GM19099 (cell line): Measurements from ENCODE around the gene RFX7.

ENCODE experiments used
- POLR2A ChIP-seq: IDR thresholded peaks from 3 replicates; pipeline ENCODE4 v1.6.1; 2011; ENCODE audit warnings: low read depth; ENCODE audit not compliant: insufficient read length; ENCODE audit errors: extremely low read depth

The RFX7 gene

DNA sequence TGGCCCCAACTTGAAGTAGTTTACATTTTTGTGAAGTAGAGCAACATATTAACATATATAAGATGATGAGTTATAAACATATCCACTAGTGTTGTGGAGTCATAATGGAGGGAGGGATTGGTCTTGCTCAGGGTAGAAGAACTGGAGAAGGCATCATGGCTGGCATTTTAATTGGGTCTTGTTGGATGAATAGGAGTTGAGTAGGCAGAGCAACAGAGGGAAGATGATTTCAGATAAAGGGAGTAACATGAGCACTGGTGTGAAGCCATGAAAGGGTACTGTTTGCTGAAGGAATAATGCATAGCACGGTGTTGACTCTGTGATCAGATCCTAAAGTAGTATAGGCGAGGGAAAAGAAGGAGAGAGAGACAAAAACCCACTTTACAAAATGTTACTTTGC, 3.6 kb upstream of the RFX7 start:
- TF ChIP-seq POLR2A, result no peak

DNA sequence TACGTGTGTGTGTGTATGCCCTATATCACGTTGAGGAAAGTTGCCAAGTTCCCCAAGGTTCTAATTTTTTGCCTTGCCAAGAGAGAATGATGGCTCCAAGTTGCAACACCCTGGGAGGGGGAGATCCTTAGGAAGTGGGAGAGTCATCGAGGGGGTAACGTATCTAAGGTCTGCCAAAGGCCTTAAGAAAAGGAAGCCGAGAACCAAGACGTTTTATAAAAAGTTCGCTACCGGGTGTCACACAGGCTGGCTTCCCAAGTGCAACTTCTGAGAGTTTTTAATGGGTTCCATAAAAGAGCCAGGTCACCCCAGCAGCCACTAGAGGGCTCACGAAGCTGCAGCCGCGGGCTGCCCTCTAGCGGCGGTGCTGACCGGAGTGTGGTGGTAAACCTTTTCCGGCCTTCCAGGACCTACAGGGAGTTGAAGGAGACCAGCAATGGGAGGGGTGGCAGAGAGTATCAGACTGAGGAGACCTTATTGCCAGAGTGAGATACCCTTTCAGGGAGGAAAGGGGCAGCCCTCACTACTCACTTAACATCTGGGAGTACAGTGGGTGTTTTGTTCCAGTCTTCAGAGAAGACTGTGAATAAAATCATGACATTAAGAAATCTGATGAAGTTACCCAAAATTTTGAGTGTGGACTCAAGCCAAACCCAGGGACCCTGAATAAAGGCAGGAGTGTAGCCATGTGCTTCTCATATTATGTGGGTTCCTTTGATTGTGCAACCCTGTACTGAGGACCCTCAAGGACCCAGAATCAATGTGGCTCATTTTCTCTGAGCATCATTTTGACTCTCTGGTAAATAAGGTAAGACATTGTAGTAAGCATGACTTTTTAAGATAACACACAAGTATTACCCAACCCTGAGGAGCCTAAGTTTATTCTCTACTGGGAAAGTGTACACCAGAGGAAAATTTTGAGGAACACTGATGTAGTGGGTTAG, 2.5 kb upstream of the RFX7 start:
- TF ChIP-seq POLR2A, result peak; percentile 81

DNA sequence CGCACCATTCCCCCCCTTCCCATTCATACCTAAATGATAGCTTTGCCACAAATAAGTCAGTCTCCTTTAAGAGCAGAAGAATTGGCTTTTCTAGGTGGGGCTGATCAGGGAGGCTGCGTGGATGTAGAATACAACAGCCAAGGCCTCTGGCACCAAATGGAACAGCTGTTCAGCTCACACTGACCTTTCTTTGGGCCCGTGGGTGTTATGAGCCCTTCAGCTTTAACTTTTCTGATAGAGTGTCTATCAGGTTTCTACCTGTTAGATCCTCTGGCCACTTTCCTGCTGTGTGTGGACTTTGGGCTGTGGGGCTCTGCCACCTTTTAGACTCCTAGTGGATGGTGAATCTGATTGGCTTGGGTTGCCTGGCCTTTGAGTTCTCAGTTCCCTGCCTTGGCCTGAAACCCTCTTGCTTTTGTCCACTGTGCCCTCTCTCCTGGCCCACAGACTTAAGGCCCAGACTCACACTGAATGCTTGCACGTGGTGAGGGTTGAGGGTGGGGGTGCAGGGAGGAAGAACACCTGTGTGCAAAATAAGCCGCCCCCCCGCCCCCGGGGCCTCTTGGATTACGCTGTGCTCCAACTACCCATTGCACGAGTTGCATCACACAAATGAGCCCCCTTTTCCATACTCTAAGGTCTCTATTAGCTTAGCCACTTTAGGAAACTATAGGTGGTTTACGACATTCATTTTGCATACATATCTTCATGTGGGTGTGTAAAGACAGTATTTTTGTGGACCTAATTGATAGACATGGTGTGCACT, 1.3 kb upstream of the RFX7 start:
- TF ChIP-seq POLR2A, result no peak

DNA sequence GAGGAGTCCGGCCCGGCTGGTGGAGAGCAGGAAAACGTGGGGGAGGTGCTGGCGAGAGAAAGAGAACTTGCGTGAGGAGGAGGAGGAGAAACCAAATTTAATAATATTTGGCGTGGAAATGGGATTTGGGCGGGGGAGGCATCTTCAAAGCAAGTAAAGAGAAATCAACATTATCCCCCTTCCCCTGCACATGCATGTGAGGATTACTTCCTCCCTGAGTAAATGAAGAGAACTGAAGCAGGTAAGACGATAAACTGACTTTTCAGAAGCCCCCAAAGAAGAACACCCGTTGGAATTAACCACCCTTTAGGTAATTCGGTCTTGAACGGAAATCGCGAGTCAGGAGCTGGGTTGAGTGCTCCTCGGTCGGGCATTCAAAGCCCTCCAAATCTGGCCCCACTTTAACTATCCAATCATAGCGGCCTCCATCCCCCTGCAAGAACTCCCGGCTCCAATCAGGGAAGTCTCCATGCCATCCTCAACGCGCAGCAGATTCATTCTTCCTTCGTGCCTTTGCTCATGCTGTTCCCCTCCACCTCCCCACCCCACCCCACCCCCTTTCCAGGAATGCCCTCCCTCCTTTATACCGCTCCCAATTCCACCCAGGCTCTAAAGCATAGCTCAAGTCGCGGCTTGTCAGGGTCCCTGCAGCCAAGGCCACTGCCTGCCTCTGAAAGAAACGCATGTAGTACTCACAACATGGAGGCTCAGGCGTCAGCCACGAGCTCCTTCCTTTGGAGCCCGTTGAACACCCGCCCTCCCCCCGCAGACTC, 545 bp upstream of the RFX7 start:
- TF ChIP-seq POLR2A, result no peak

DNA sequence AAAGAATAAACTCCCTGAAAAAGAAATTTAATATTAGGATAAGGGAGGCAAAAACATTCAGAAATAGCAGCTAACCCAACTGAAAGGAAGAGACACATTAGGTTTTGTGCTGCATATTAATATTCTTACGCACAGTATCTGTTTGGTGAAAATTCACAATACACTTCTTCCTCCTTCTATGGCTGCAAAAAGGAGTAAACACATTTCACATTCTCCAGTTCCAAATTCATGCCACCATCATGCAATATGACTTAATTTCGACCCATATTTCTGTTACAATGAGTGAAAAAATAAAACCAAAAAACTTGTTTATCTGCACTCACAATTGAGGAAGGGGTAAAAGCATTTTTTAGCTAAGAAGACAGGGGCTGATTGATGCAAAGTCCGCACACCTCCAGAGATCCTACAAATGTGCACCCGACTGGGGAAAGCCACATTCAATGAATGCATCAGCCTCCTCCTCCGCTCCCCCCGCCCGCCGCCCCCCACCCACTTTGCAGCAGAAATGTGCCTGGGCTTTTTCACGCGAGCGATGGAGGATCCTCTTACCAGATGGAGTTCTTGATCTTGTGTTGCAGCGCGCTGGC, 1.0 kb downstream of the RFX7 start:
- TF ChIP-seq POLR2A, result no peak

DNA sequence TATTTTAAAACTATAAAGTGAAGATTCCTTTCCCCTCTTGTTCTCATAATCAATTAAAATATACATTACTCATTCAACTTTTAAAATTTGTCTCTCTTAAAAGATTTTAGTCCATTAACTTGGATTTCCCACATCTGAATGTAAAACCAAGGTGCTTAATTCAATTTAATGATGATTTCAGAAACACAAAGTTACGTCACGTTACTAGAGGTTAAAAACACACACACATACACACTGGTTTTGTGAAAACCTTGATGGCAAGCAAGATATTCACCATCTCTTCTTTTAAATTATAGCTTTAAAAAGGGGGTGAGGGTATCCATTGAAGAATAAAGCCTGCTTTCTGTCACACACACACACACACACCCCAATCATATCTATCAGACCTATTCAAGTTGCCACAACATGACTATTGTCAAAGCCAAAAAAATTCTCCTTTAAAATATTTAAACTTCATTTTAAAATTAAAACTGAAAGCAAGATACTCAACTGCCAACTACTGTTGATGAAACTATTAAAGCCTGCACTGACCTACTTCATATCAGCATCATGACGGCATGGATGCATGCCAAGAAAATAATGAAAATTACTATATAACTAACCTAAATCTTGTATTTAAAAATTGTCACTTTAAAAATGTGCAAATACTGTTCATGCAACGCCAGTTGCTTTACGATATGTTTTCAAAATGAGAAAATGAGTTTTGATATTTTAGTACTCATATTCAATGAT, 2.1 kb downstream of the RFX7 start:
- no peak for TF ChIP-seq POLR2A

DNA sequence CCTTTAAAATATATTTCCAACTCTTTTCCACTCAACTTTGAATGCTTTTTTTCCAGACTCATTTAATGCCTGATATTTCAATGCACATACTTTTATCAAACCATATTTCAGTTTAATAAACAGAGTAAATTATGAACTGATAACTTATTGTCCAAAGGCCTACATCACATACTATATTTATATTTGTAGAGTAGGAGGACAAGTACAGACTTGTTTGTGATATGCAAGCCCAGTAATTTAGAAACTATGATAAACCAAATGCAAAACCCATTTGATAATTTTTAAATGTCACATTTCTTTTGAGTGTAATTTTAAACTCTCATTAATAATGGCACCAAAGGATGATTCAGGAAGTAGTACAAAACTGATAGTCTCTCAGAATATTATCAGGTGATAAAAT, 3.3 kb downstream of the RFX7 start:
- TF ChIP-seq POLR2A, result no peak

DNA sequence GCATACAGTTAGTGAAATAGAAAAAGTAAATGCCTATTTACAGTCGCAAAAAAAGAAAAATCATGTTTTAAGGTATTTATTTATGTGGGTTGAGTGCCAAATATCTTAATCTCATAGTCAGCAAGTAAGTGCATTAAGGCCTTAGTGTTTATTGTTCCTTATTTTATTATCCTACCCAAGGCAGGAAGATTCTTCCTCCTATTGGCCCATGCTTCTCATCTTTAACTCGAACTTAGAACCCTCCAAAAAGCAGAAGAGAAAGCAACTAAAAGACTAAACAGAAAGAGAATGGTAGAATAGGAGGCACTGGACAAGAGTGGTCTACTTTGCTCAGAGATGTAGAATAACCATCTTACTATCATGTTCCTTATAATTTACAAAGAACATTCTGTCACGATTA, 7.5 kb downstream of the RFX7 start:
- no peak for TF ChIP-seq POLR2A

DNA sequence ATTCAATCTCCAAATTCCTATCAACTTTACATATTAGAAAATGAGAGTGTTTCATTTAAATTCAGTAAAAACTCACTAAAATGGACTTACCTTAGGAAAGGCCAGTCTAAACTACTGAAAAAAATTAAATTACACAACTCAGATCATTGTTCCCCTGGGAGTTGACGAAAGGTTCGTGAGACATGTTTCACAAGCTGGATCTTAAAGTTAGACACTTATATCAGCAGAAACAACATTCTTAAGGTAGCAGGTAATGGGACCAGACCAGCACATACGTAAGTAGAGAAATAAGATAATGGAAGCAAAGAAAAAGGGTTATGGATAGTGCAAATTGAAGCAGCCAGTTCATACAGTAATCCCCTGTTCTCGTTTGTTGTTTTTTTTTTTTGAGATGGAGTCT, 8.9 kb downstream of the RFX7 start:
- TF ChIP-seq POLR2A, result no peak

DNA sequence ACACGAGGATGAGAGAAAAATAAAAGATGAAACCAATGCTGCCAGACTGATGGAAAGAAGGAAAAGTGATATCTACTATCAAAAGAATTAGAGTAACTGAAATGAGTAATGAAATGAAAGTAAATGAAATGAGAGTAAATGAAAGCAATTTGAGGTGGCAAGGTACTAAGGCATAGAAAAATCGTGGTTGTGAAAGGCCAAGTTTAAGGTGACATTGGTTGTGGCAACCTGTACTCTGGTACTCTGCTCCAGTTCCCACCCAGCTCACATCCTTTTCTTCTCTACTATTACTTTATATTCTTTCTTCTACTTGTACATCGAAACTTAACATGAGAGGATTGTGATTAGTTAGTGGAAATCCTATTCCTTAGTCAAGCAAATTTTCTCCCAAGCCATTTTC, 10.1 kb downstream of the RFX7 start:
- TF ChIP-seq POLR2A, result no peak

DNA sequence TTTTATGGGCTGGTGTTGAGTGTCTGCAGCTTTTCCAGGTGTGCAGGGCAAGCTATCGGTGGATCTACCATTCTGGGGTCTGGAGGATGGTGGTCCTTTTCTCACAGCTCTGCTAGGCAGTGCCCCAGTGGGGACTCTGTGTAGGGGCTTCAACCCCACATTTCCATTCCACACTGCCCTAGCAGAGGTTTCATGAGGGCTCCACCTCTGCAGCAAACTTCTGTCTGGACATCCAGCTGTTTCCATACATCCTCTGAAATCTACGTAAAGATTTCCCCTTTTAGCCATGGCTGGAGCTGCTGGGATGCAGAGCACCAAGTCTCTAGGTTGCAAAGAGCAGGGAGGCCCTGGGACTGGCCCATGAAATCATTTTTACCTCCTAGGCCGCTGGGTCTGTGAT, 11.6 kb downstream of the RFX7 start:
- no peak for TF ChIP-seq POLR2A

DNA sequence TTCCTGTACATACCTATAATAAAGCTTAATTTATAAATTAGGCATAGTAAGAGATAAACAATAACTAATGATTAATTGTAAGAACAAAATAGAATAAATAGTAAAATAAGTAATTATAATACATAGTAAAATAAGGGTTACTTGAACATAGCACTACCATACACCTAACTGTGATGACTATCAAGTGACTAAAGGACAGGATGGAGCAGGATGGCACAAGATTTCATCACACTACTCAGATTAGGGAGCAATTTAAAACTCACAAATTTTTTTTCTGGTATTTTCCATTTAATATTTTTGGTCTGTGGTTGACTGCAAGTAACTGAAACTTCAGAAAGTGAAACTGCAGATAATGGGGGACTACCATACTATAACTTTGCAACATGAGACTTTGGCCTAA, 14.8 kb downstream of the RFX7 start:
- TF ChIP-seq POLR2A, result no peak

DNA sequence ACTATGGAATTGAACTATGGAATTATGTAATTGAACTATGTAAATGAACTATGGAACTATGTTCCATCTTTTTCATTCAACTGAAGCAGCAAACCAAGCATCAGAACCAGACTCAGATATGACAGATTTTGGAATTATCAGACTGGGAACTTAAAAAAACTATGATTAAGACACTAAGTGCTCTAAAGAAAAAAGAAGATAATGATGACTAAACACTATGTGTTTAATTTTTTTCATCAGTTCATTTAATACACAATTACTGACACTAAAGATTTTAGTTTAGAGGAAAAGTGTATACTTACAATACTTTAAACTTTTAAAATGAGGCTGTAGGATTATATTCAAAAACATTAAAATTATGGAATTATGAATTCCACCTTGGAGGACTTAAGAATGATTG, 15.3 kb downstream of the RFX7 start:
- no peak for TF ChIP-seq POLR2A

DNA sequence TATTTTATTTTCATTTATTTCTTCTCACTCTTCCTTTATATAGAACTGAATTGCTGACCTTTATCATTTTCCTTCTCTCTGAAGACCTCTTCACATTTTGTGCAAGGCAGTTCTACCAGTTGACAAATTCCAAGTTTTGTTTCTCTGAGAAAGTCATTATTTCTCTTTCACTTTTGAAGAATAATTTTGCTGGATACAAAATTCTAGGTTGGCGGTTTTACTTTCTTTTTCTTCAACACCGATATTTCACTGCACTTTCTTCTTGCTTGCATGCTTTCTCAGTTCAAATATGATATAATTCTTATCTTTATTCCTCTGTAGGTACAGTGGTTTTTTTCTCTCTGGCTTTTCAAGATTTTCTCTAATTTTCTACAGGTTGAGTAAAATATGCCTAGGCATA, 15.9 kb downstream of the RFX7 start:
- TF ChIP-seq POLR2A, result no peak
